Tibial nerve (tissue), 4 donors: ENCODE measurements around the gene GRIN2C. TPM values are rescaled to one million over a fixed set of nuclear protein-coding genes. Genes with fewer than 3 reads are reported as not detected.

Source experiments
- DNase-seq, 2 donors: peaks; one replicate each; pipeline ENCODE4 v3.0.0-alpha.2; 2019; ENCODE audit warnings: low spot score in 2 of 2
- H3K27ac ChIP-seq, 4 donors: fragments of 200-600 bp; sonication (generic) in 3 of 4; one replicate each; pipeline ENCODE4 v1.5.1; 2017 to 2019; ENCODE audit warnings: mild to moderate bottlenecking in 1 of 4
- H3K27me3 ChIP-seq, 2 donors: fragments of 200-600 bp; sonication (generic) in 1 of 2; one replicate each; pipeline versions ENCODE4 v1.5.1 to v1.6.0; 2017 to 2019
- H3K36me3 ChIP-seq, 3 donors: fragments of 200-600 bp; sonication (generic); one replicate each; pipeline ENCODE4 v1.5.1; 2018 to 2019
- H3K4me1 ChIP-seq, 4 donors: fragments of 200-600 bp; sonication (generic) in 3 of 4; one replicate each; pipeline ENCODE4 v1.5.1; 2017 to 2019
- H3K4me3 ChIP-seq, 4 donors: fragments of 200-600 bp; sonication (generic) in 3 of 4; one replicate each; pipeline ENCODE4 v1.5.1; 2017 to 2019; ENCODE audit warnings: mild to moderate bottlenecking in 1 of 4, moderate library complexity in 1 of 4
- H3K9me3 ChIP-seq, 4 donors: fragments of 200-600 bp; sonication (generic) in 3 of 4; one replicate each; pipeline ENCODE4 v1.5.1; 2017 to 2019
- EP300 ChIP-seq, 2 donors: sonication (generic); formaldehyde crosslinking; IDR thresholded peaks; one replicate each; pipeline ENCODE4 v1.6.1; 2017; ENCODE audit warnings: antibody characterized with exemption in 2 of 2, mild to moderate bottlenecking in 1 of 2
- POLR2A ChIP-seq, 2 donors: fragments of 450-650 bp; IDR thresholded peaks; one replicate each; pipeline ENCODE4 v1.6.1; 2017; ENCODE audit warnings: antibody characterized with exemption in 2 of 2, mild to moderate bottlenecking in 2 of 2, moderate library complexity in 2 of 2
- WGBS, 2 donors: methylation state at CpG; one replicate each; pipeline ENCODE4 v1.1.5; 2018; 5-methylcytosine and 5-hydroxymethylcytosine counted together
- total RNA-seq, 4 donors: library from RNA; depleted of rRNA; stranded (reverse); fragments of >200 nt; gene quantifications; one replicate each; pipeline ENCODE4 v1.1.0, GENCODE V29; 2016
- TF ChIP-seq, protein P1 (sequence below), 5 experiments: fragments of 200-600 bp in 3 of 5; fragments of 450-650 bp in 2 of 5; sonication (generic) in 3 of 5; IDR thresholded peaks; one replicate each; pipeline ENCODE4 v1.5.1; 2016 to 2019; ENCODE audit warnings: antibody characterized with exemption in 5 of 5, mild to moderate bottlenecking in 3 of 5, moderate library complexity in 2 of 5

GRIN2C gene
- total RNA-seq, 4 donors from 2014 or later = 0.22 to 3.6 (median 0.50) TPM

DNA sequence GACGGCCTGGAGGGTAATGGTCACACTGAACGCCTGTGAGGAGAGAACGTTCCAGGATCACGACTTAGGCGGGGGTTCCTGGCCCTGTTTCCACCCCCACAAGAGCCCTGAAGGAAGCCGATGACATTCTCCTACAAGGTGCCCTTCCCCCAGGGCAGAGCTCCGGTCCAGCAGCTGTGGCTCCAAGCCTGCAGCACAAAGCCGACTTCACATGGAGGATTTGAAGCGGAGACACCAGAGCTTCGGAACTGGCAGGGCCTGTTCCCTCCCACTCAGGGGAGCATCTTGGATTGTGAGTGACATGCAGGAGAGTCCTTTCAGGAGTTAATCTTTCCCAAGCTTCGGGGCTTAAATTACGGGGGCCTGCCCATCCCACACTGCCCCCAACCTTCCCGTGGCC lies 28.8 kb upstream of the GRIN2C start:
- TF ChIP-seq EP300 (IDR thresholded peaks at IDR 0.05) (no peak), POLR2A (IDR thresholded peaks at IDR 0.05) (no peak)
- TF ChIP-seq, protein P1, sequence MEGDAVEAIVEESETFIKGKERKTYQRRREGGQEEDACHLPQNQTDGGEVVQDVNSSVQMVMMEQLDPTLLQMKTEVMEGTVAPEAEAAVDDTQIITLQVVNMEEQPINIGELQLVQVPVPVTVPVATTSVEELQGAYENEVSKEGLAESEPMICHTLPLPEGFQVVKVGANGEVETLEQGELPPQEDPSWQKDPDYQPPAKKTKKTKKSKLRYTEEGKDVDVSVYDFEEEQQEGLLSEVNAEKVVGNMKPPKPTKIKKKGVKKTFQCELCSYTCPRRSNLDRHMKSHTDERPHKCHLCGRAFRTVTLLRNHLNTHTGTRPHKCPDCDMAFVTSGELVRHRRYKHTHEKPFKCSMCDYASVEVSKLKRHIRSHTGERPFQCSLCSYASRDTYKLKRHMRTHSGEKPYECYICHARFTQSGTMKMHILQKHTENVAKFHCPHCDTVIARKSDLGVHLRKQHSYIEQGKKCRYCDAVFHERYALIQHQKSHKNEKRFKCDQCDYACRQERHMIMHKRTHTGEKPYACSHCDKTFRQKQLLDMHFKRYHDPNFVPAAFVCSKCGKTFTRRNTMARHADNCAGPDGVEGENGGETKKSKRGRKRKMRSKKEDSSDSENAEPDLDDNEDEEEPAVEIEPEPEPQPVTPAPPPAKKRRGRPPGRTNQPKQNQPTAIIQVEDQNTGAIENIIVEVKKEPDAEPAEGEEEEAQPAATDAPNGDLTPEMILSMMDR (IDR thresholded peaks at IDR 0.05) = no peak
- H3K27ac ChIP-seq = no peak overlapping the region
- peaks cover 0 to 49% of the 10 kb centered on the region in 2 donors for H3K27me3 ChIP-seq
- H3K4me3 ChIP-seq = no peak overlapping the region
- DNase-seq = no peak
- peaks cover 0 to 8% (median 6%) of the 10 kb centered on the region in 4 donors for H3K4me1 ChIP-seq
- no peaks in the 10 kb centered on the region for H3K9me3 ChIP-seq
- WGBS, 2 donors = 46% methylated on average over 9 to 13 of the region's 13 CpGs
- no peaks in the 10 kb centered on the region for H3K36me3 ChIP-seq

DNA sequence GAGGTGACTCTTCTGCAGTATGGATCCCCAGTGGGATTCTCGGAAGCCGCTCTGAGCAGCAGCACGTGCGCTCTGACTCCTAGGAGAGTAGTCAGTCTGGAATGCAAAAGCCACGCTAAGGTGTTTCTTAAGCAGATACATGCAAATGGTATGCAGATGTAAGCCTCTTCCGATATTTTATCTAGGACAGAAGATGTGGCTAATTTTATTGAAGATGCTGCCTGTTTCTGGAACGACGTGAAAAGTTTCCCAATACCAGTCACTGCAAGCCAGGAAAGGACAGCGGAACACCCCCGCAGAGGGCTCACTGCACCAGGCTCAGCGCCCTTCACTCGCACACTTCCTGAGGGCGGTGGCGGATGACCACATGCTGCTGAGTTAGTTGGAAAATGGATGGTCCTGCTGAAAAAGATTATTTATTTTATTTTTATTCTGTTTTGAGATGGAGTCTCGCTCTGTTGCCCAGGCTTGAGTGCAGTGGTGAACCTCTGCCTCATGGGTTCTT lies 23.6 kb upstream of the GRIN2C start:
- Histone ChIP-seq H3K9me3 (no peaks in the 10 kb centered on the region), H3K27me3 (peaks cover 0 to 38% of the 10 kb centered on the region in 2 donors), H3K4me3 (no peak overlapping the region), H3K27ac (no peak overlapping the region), H3K36me3 (no peaks in the 10 kb centered on the region), H3K4me1 (peaks cover 0 to 3% (median 0%) of the 10 kb centered on the region in 4 donors)
- TF ChIP-seq POLR2A (IDR thresholded peaks at IDR 0.05) (no peak), EP300 (IDR thresholded peaks at IDR 0.05) (no peak)
- TF ChIP-seq, protein P1 (IDR thresholded peaks at IDR 0.05) = no peak
- DNase-seq = no peak
- 62 to 63% methylated on average over 15 of the region's 15 CpGs for WGBS, 2 donors

DNA sequence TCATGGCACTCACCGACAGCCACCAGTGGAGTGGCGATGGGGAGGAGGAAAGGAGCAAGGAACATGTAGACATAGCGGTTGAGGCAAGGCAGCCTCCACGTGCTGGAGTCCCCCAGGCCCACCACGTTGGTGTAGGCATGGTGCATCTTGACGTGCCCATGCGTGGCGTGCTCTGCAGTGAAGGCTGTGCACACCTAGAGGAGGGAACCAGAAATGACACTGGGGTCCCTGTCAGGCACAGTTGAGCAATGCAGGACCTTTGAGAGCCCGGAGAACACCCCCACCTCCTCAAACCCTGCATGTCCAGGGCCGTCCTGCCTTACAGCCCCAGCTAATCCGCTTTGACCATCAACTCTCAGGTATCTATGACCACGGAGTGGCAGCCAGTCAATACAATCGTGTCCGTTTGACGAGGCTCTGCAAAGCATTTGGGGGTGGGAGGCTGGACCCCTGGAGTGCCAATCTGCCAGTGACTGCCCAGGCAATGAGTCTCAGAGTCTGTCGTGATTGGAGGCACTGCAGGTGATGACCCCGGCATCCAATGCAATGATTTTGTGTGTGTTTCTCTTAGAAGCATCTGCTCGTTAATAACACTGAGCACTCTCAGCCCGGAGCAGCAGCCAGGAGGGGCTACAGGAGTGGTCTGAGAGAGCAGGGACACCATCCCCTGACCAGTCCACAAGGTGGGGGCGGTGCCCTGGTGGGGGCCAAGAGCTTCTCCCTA lies 23.0 kb upstream of the GRIN2C start:
- Histone ChIP-seq H3K36me3 (no peaks in the 10 kb centered on the region), H3K4me1 (peaks cover 0 to 9% (median 0%) of the 10 kb centered on the region in 4 donors), H3K4me3 (no peak overlapping the region), H3K27me3 (peaks cover 0 to 39% of the 10 kb centered on the region in 2 donors), H3K9me3 (no peaks in the 10 kb centered on the region), H3K27ac (no peak overlapping the region)
- DNase-seq = no peak
- TF ChIP-seq, protein P1 (IDR thresholded peaks at IDR 0.05) = no peak
- TF ChIP-seq POLR2A (IDR thresholded peaks at IDR 0.05) (no peak), EP300 (IDR thresholded peaks at IDR 0.05) (no peak)
- WGBS, 2 donors = 60 to 71% methylated on average over 19 to 20 of the region's 20 CpGs

DNA sequence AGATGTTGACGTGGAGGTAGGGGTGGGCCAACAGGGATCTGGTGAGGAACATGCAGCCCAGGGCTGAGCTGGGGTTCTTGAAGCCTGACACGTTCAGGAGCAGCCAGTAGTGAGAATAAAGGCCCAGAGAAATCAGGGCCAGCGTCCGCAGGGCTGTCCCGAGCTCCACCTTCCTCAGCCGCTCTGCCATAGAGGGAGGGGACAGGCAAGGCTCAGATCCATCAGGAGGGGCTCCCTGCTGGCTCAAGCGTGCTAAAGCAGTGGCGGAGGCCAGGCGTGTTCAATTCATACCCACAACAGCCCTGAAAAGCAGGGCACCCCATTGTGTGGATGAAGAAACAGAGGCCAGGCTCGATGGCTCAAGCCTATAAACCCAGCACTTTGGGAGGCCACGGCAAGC lies 21.4 kb upstream of the GRIN2C start:
- Histone ChIP-seq H3K4me3 (no peak overlapping the region), H3K9me3 (no peaks in the 10 kb centered on the region), H3K27me3 (peaks cover 0 to 33% of the 10 kb centered on the region in 2 donors), H3K27ac (no peak overlapping the region), H3K4me1 (peaks cover 0 to 14% (median 0%) of the 10 kb centered on the region in 4 donors), H3K36me3 (no peaks in the 10 kb centered on the region)
- DNase-seq = no peak
- WGBS, 2 donors = 59 to 64% methylated on average over 10 to 11 of the region's 11 CpGs
- TF ChIP-seq EP300 (IDR thresholded peaks at IDR 0.05) (no peak), POLR2A (IDR thresholded peaks at IDR 0.05) (no peak)
- TF ChIP-seq, protein P1 (IDR thresholded peaks at IDR 0.05) = no peak

DNA sequence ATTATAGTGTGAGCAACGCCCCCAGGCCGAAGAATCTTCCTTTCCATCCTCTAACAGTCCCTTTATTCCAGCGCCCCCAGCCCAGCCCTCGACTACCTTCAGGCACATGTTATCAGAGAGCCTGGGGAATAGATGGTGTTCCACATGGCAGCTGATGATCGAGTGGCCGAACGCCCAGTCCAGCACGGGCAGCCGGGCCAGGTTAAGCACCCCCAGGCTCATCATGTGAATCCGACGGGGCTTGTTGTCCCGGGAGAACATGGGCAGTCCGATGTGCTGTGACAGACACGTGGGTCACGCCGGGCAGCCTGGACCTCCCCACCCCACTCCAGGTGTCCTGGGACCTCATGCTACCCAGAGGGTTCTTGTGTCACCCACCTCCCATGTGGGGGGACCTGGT lies 19.6 kb upstream of the GRIN2C start:
- Histone ChIP-seq H3K4me3 (no peak overlapping the region), H3K9me3 (no peaks in the 10 kb centered on the region), H3K36me3 (no peaks in the 10 kb centered on the region), H3K4me1 (peaks cover 0 to 14% (median 0%) of the 10 kb centered on the region in 4 donors), H3K27ac (no peak overlapping the region), H3K27me3 (peaks cover 0 to 23% of the 10 kb centered on the region in 2 donors)
- no peak for DNase-seq
- WGBS, 2 donors = 83 to 87% methylated on average over 10 to 15 of the region's 16 CpGs
- TF ChIP-seq POLR2A (IDR thresholded peaks at IDR 0.05) = no peak
- TF ChIP-seq, protein P1 (IDR thresholded peaks at IDR 0.05) = no peak
- no peak for TF ChIP-seq EP300 (IDR thresholded peaks at IDR 0.05)
